Thymus (tissue), 11 donors: ENCODE measurements around the gene TYMS. TPM values are rescaled to one million over a fixed set of nuclear protein-coding genes. Genes with fewer than 3 reads are reported as not detected.

Source experiments
- DNase-seq, 9 donors: peaks; one replicate each; pipeline ENCODE4 v3.0.0-alpha.2; 2013; ENCODE audit warnings: low spot score in 9 of 9, low read depth in 6 of 9, missing footprints in 1 of 9
- H3K27ac ChIP-seq, 2 donors: one replicate each; pipeline ENCODE4 v1.5.1; 2013; ENCODE audit warnings: control low read depth in 1 of 2, low read depth in 1 of 2, low read length in 1 of 2, mild to moderate bottlenecking in 1 of 2, moderate library complexity in 1 of 2
- H3K27me3 ChIP-seq, 2 donors: one replicate each; pipeline ENCODE4 v1.5.1; 2013; ENCODE audit warnings: low read length in 1 of 2; ENCODE audit not compliant: control insufficient read depth in 2 of 2, insufficient read depth in 1 of 2
- H3K36me3 ChIP-seq, 2 donors: one replicate each; pipeline ENCODE4 v1.5.1; 2013; ENCODE audit warnings: low read length in 1 of 2, mild to moderate bottlenecking in 1 of 2, moderate library complexity in 1 of 2; ENCODE audit not compliant: control insufficient read depth in 2 of 2, insufficient read depth in 2 of 2
- H3K4me1 ChIP-seq, 2 donors: one replicate each; pipeline ENCODE4 v1.5.1; 2013; ENCODE audit warnings: low read length in 2 of 2; ENCODE audit not compliant: control insufficient read depth in 2 of 2, insufficient read depth in 2 of 2
- H3K4me3 ChIP-seq, 2 donors: one replicate each; pipeline ENCODE4 v1.5.1; 2013; ENCODE audit warnings: low read length in 2 of 2, control low read depth in 1 of 2, mild to moderate bottlenecking in 1 of 2
- H3K9me3 ChIP-seq, 2 donors: one replicate each; pipeline ENCODE4 v1.5.1; 2013; ENCODE audit warnings: low read length in 1 of 2, mild to moderate bottlenecking in 1 of 2; ENCODE audit not compliant: control insufficient read depth in 2 of 2, insufficient read depth in 1 of 2
- WGBS: extraction: QIAGEN DNeasy Blood & Tissue Kit; methylation state at CpG from one replicate; pipeline ENCODE4 v1.1.7; 2013; 5-methylcytosine and 5-hydroxymethylcytosine counted together
- polyA plus RNA-seq: library from polyadenylated mRNA; stranded (reverse); fragments of 200-250 nt; gene quantifications from one replicate; pipeline ENCODE4 v1.2.3, GENCODE V29; 2013
- total RNA-seq: library from RNA; stranded (reverse); fragments of 120-200 nt; gene quantifications from one replicate; pipeline ENCODE4 v1.2.4, GENCODE V29; 2013
- donor health status: healthy.

TYMS gene
- total and polyA plus RNA-seq, 2 donors, result 17.8 to 55.7 TPM

DNA sequence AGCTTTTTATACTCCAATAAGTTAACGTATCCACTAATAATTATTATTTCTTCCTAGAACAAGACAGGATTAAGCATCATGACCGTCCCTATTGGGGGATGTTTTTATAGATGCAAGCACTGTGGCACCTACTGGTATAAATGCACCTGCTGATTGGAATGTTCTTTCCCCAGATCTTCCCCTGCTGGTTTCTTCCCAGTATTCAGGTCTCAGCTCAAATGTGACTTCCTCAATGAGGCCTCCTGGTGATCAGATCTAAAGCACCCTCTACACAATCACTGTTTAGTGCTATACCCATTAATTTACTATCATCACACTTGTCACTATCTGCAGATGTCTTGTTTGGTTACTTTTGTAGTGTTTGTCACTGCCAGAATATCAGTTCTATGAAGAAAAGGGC, 3.9 kb upstream of the TYMS start:
- Histone ChIP-seq H3K36me3 (no peaks in the 10 kb centered on the region), H3K9me3 (no peaks in the 10 kb centered on the region), H3K4me3 (no peak overlapping the region), H3K27ac (no peak overlapping the region), H3K27me3 (no peaks in the 10 kb centered on the region), H3K4me1 (peaks cover 6 to 12% of the 10 kb centered on the region in 2 donors)
- no peak for DNase-seq
- over 99% methylated on average over 2 of the region's 2 CpGs for WGBS

DNA sequence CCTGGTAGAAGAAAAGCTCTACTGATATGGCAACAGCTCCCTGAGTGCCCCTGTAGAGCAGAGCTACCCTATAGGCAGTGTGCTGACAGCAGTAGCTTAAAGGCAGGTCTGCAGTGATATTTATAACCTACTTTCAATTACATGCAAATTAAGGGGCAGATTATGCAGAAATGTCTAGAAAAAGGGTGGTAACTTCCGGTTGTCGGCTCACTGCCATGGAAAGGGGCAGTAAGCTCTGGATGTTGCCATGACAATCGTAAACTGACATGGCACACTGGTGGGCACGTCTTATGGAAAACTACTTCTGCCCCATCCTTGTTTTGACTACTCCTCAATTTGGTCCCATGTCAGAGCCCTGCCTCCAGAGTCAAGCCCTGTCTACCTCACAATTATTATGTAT, 2.9 kb upstream of the TYMS start:
- no peak overlapping the region for H3K27ac ChIP-seq
- H3K4me1 ChIP-seq, result peaks cover 10 to 22% of the 10 kb centered on the region in 2 donors
- no peaks in the 10 kb centered on the region for H3K9me3 ChIP-seq
- DNase-seq, result no peak
- 97% methylated on average over 4 of the region's 4 CpGs for WGBS
- H3K4me3 ChIP-seq, result no peak overlapping the region
- no peaks in the 10 kb centered on the region for H3K27me3 ChIP-seq
- peaks cover 0 to 9% of the 10 kb centered on the region in 2 donors for H3K36me3 ChIP-seq

DNA sequence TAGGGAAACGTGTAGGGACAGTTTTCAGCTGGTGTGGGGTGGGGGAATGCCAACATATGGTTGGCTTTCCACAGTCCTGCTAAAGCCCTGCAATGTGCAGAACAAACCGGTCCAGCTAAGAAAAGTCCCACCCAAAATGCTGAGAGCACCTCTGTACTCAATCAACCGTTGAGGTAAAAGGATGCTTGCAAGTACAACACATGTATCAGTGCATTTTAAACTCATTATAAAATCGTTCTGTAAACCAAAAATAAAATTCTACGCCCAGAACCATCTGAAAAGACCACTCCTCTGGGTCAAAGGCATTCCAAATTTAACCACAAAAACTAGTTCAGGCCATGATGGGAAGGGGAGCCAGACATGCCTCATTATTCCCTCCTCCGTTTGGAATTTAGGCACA, 2.0 kb upstream of the TYMS start:
- H3K36me3 ChIP-seq, result peaks cover 2 to 17% of the 10 kb centered on the region in 2 donors
- DNase-seq, result no peak
- H3K27me3 ChIP-seq, result no peaks in the 10 kb centered on the region
- 98% methylated on average over 6 of the region's 6 CpGs for WGBS
- H3K27ac ChIP-seq, result no peak overlapping the region
- H3K4me3 ChIP-seq, result no peak overlapping the region
- peaks cover 0 to under 1% of the 10 kb centered on the region in 2 donors for H3K9me3 ChIP-seq
- peaks cover 7 to 19% of the 10 kb centered on the region in 2 donors for H3K4me1 ChIP-seq

GRCh38 chr18:658001-658946, 821 bp downstream of the TYMS start:
- WGBS, result 1% methylated on average over 72 of the region's 72 CpGs
- H3K4me1 ChIP-seq, result peaks cover 4 to 16% of the 10 kb centered on the region in 2 donors
- H3K27me3 ChIP-seq, result no peaks in the 10 kb centered on the region
- H3K9me3 ChIP-seq, result peaks cover 0 to 12% of the 10 kb centered on the region in 2 donors
- peak overlapping the region; percentile 76 to 89 for H3K4me3 ChIP-seq
- H3K27ac ChIP-seq, result peak overlapping the region; percentile 47 to 88
- peak in 8 of 9 donors; percentile 45 to 86 (median 67) for DNase-seq
- H3K36me3 ChIP-seq, result peaks cover 8 to 33% of the 10 kb centered on the region in 2 donors

- 88% methylated on average over 10 of the region's 10 CpGs for WGBS
- peak overlapping the region; percentile 76 to 89 for H3K4me3 ChIP-seq
- H3K4me1 ChIP-seq, result peaks cover 4 to 16% of the 10 kb centered on the region in 2 donors
- H3K27ac ChIP-seq, result peak overlapping the region in 1 of 2 donors; percentile 57
- H3K36me3 ChIP-seq, result peaks cover 8 to 33% of the 10 kb centered on the region in 2 donors
- no peak for DNase-seq
- H3K9me3 ChIP-seq, result peaks cover 0 to 12% of the 10 kb centered on the region in 2 donors
- H3K27me3 ChIP-seq, result no peaks in the 10 kb centered on the region
Measured at GRCh38 chr18:658947-659533, 1.6 kb downstream of the TYMS start.

DNA sequence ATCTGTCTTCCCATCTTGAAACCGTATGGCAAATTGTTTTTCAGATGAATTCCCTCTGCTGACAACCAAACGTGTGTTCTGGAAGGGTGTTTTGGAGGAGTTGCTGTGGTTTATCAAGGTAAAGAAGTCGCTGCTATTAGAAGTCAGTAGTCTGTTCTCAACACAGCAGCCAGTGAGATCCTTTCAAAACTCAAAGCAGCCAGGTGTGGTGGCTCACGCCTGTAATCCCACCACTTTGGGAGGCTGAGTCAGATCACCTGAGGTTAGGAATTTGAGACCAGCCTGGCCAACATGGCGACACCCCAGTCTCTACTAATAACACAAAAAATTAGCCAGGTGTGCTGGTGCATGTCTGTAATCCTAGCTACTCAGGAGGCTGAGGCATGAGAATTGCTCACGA, 2.1 kb downstream of the TYMS start:
- Histone ChIP-seq H3K27me3 (no peaks in the 10 kb centered on the region), H3K9me3 (peaks cover 0 to 12% of the 10 kb centered on the region in 2 donors), H3K36me3 (peaks cover 8 to 33% of the 10 kb centered on the region in 2 donors), H3K4me3 (peak overlapping the region in 1 of 2 donors; percentile 76), H3K27ac (no peak overlapping the region), H3K4me1 (peaks cover 4 to 16% of the 10 kb centered on the region in 2 donors)
- no peak for DNase-seq
- 94% methylated on average over 6 of the region's 6 CpGs for WGBS

- Histone ChIP-seq H3K27me3 (no peaks in the 10 kb centered on the region), H3K4me3 (no peak overlapping the region), H3K27ac (no peak overlapping the region), H3K4me1 (peaks cover 4 to 13% of the 10 kb centered on the region in 2 donors), H3K9me3 (peaks cover 0 to 12% of the 10 kb centered on the region in 2 donors), H3K36me3 (peaks cover 12 to 41% of the 10 kb centered on the region in 2 donors)
- 98% methylated on average over 4 of the region's 4 CpGs for whole genome bisulfite sequencing
- no peak for DNase-seq
Measured at GRCh38 chr18:662197-662596, 4.7 kb downstream of the TYMS start.

GRCh38 chr18:666177-666576, 8.7 kb downstream of the TYMS start:
- Histone ChIP-seq H3K36me3 (peaks cover 33 to 51% of the 10 kb centered on the region in 2 donors), H3K27ac (no peak overlapping the region), H3K4me3 (no peak overlapping the region), H3K9me3 (peaks cover 0 to 9% of the 10 kb centered on the region in 2 donors), H3K4me1 (no peaks in the 10 kb centered on the region), H3K27me3 (no peaks in the 10 kb centered on the region)
- peak in 3 of 9 donors; percentile 37 to 57 (median 48) for DNase-seq
- 88% methylated on average over 8 of the region's 8 CpGs for WGBS

- Histone ChIP-seq H3K4me3 (no peak overlapping the region), H3K36me3 (peaks cover 38 to 54% of the 10 kb centered on the region in 2 donors), H3K4me1 (no peaks in the 10 kb centered on the region), H3K9me3 (peaks cover 0 to 7% of the 10 kb centered on the region in 2 donors), H3K27ac (no peak overlapping the region), H3K27me3 (no peaks in the 10 kb centered on the region)
- DNase-seq, result no peak
- WGBS, result over 99% methylated on average over 3 of the region's 3 CpGs
Measured at GRCh38 chr18:666628-667027, 9.2 kb downstream of the TYMS start.
